GM19023 (cell line): Measurements from ENCODE around the gene CFAP298.
A peak's percentile ranks its signal among the peaks of the same experiment; 100 is the strongest.
"Not testable (repeated sequence)": the region's sequence is repeated elsewhere in the genome, so short reads cannot be mapped to it uniquely, and the experiment has no call there.

Source experiments
- ATAC-seq: cut with Tn5 transposase; IDR thresholded peaks from one replicate; pipeline ENCODE4 v1.9.1; 2021; ENCODE audit warnings: mild to moderate bottlenecking, moderate library complexity; ENCODE audit not compliant: unreplicated experiment

Gene CFAP298

GRCh38 chr21:32612075-32612998 is at the start of gene CFAP298:
TSS of gene CFAP298 (minus strand) at chr21:32612377. CDS start at chr21:32612243, 134 bp downstream.
- ATAC-seq = peak; percentile 96

- ATAC-seq = not testable (repeated sequence)
Observed at GRCh38 chr21:32661026-32661782, 49.0 kb upstream of the CFAP298 start.

GRCh38 chr21:32658524-32658923 is 46.3 kb upstream of the CFAP298 start:
- ATAC-seq = no peak

- ATAC-seq = no peak
Observed at GRCh38 chr21:32653326-32653901, 41.2 kb upstream of the CFAP298 start.

GRCh38 chr21:32648165-32648564 is 36.0 kb upstream of the CFAP298 start:
- ATAC-seq = no peak

- ATAC-seq = no peak
Observed at GRCh38 chr21:32645261-32646182, 33.3 kb upstream of the CFAP298 start.

GRCh38 chr21:32641710-32642698 is 29.8 kb upstream of the CFAP298 start:
- ATAC-seq = no peak

GRCh38 chr21:32626621-32627196 is 14.5 kb upstream of the CFAP298 start:
- ATAC-seq = no peak

- ATAC-seq = not testable (repeated sequence)
Observed at GRCh38 chr21:32618218-32618617, 6.0 kb upstream of the CFAP298 start.

- no peak for ATAC-seq
Observed at GRCh38 chr21:32613436-32614043, 1.4 kb upstream of the CFAP298 start.

- no peak for ATAC-seq
Observed at GRCh38 chr21:32612999-32613337, 791 bp upstream of the CFAP298 start.

GRCh38 chr21:32611471-32611997 is 643 bp downstream of the CFAP298 start:
- ATAC-seq = peak; percentile 2

GRCh38 chr21:32610940-32611339 is 1.2 kb downstream of the CFAP298 start:
- ATAC-seq = not testable (repeated sequence)

GRCh38 chr21:32608851-32609250 is 3.3 kb downstream of the CFAP298 start:
- ATAC-seq = no peak

- ATAC-seq = no peak
Observed at GRCh38 chr21:32605469-32605868, 6.7 kb downstream of the CFAP298 start.

- no peak for ATAC-seq
Observed at GRCh38 chr21:32604464-32604863, 7.7 kb downstream of the CFAP298 start.

GRCh38 chr21:32603131-32603530 is 9.0 kb downstream of the CFAP298 start:
- ATAC-seq = no peak

- ATAC-seq = no peak
Observed at GRCh38 chr21:32602099-32602498, 10.1 kb downstream of the CFAP298 start.
